Esophagus squamous epithelium (tissue), 4 donors: ENCODE measurements around the gene GCNT1.

Experiments
- CTCF ChIP-seq, 6 experiments: fragments of 450-650 bp in 4 of 6; fragments of 200-600 bp in 2 of 6; sonication (generic) in 2 of 6; IDR thresholded peaks; one replicate each; pipeline ENCODE4 v1.5.1; 2016 to 2019; ENCODE audit warnings: antibody characterized with exemption in 6 of 6, mild to moderate bottlenecking in 4 of 6, moderate library complexity in 4 of 6
- POLR2A ChIP-seq, 4 donors: fragments of 450-650 bp; IDR thresholded peaks; one replicate each; pipeline ENCODE4 v1.6.1; 2017; ENCODE audit warnings: antibody characterized with exemption in 4 of 4, mild to moderate bottlenecking in 4 of 4, moderate library complexity in 3 of 4

DNA sequence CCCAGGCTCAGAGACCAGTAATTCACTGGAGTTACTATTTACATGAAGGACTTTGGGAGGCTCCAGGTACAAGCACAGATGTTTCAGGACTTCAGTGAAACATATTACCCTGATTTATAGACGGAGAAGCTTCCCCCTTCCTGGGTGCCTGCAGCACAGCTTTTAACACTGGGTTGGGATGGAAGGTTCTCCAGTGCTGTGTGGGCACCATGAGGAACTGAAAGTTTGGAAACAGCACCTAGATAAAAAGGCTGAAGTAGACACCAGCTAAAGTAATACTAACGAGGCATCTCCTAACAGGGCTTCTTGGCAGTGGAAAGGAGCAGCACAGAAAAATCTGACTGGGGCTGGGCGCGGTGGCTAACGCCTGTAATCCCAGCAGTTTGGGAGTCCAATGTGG lies 70.7 kb downstream of the GCNT1 start:
- no peak for TF ChIP-seq CTCF (IDR thresholded peaks at IDR 0.05)
- no peak for TF ChIP-seq POLR2A (IDR thresholded peaks at IDR 0.05)
